Fibroblast of the conjunctiva (primary cell): Measurements from ENCODE around the gene PACS1.

Experiments
- DNase-seq: peaks from one replicate; pipeline ENCODE4 v3.0.0-alpha.2; 2010; ENCODE audit warnings: low read depth

PACS1 gene

GRCh38 chr11:66143264-66143566 lies 73.1 kb downstream of the PACS1 start:
- DNase-seq: no peak

GRCh38 chr11:66143996-66144678 lies 74.1 kb downstream of the PACS1 start:
- DNase-seq: no peak

DNA sequence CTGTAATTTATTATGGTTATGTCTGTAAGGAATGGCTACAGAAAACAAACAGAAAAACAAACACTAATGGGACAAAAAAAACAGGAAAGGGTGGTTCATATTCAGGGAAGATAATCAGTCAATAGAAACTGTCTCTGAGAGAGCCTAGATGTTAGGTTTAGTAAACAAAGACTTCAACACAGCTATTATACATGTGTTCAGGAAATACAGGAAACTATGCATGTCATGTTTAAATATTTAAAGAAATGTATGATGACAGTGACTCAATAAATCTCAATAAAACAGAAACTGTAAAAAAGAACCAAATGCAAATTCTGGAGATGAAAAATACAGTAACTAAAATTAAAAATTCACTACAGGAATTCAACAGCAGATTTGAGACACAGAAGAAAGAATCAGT lies 76.0 kb downstream of the PACS1 start:
- no peak for DNase-seq

DNA sequence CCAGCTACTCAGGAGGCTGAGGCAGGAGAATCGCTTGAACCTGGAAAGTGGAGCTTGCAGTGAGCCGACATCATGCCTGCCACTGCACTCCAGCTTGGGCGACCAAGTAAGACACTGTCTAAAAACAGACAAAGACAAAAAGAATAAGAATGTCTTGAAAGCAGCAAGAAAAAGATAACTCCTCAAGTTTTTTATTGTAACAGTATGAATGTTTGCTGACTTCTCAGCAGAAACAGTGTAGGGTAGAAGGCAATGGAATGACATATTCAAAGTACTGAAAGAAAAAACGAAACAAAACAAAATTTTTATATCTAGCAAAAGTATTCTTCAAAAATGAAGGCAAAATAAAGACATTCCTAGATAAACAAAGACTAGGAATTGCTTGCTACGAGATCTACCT lies 76.9 kb downstream of the PACS1 start:
- no peak for DNase-seq

DNA sequence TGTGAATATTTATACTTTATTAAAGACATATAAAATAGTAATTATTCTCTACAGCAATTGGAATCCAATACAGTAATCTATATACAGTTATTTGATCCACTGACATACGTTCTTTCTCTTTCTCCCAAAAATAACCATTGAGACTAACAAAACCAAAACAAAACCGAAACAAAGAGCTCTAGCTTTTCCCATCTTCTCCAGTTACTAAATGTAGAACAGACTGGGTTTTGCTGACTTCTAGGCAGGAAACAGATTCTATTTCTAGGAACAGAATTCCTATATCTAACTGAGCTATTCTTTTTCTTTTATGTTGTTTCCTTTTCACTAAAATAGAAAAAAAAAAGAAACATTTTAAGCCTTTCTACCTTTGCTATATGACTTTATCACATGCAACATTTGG lies 80.1 kb downstream of the PACS1 start:
- DNase-seq: no peak

DNA sequence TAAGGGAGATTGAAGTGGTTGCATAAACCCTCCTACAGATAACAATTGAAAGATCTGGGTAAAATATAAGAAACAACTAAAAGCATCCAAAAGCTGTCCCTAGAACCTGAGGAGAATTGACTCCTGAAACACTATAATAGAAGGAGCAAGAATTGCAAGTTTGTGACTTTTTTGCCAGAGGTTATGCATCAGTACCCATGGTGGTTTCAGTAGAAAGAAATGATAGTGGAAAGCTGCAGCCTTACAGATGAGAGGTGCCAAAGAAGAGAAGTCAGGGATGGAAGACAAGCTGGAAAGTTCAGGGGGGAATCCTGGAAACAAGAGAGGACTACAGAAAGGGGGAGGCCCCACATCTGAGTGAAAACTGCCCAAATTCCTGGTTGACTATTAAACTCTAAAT lies 80.7 kb downstream of the PACS1 start:
- DNase-seq: no peak

DNA sequence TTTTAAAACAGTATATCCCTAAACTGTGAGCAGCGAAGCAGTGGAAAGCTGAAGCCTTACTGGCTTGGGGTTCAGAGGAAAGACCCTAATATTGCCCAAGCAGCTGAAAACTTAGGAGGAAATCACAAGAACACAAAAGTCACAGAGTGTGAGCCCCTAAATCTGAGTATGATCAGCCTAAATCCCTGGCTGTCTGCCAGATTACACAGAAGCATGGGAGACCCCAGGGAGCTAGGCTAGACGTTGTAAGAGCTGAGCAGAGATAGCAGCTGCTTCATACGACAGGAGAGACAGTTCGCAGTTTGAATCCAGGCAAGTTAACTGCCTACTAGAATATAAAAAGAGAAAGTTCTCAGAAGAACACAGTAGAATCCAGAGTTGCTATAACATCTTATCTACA lies 81.2 kb downstream of the PACS1 start:
- no peak for DNase-seq

- no peak for DNase-seq
Measured at GRCh38 chr11:66154109-66154508, 84.0 kb downstream of the PACS1 start.

DNA sequence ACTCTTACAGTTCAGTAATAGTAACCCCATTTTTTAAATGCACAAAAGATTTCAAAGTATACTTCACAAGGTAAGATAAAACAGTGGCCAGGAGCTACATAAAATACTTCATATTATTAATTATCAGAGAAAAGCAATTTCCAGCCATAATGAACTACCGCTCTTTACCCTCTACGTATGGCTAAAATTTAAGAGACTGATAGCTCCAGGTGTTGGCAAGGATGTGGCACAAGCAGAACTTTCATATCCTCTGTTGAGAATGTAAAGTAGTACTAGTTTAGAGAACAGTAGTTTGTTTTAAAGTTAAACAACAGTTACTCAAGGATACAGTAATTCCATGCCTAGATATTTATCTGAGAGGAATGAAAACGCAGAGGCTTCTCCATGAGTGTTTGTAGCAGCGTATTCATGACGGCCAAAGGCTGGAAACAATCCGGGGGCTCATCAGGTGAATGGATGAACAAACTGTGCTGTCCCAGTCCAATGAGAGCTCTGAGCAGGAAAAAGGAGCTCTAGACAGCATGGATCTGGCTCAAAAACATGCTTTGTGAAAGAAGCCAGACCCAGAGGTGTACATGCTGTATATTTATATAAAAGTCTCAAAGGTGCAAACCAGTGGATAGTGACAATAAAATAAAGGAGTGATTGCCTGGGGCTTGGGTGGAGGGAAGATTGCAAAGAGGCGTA lies 85.5 kb downstream of the PACS1 start:
- DNase-seq: no peak

GRCh38 chr11:66157182-66157864 lies 87.3 kb downstream of the PACS1 start:
- no peak for DNase-seq

DNA sequence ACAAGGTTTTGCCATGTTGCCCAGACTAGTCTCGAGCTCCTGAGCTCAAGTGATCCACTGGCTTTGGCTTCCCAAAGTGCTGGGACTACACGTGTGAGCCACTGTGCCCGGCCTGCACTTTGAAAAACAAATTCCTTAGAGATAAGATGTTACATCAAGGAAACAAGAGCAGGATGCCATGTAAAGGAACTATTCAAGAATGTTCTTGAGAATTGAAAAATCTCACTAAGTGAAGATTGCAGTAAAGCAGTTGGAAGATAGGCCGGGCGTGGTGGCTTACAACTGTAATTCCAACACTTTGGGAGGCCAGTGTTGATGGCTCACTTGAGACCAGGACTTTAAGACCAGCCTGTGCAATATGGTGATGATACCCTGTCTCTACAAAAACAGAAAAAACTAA lies 88.1 kb downstream of the PACS1 start:
- no peak for DNase-seq

GRCh38 chr11:66159324-66159984 lies 89.4 kb downstream of the PACS1 start:
- DNase-seq: no peak

- DNase-seq: no peak
Measured at GRCh38 chr11:66160709-66161108, 90.6 kb downstream of the PACS1 start.

GRCh38 chr11:66168289-66168688 lies 98.2 kb downstream of the PACS1 start:
- DNase-seq: no peak

DNA sequence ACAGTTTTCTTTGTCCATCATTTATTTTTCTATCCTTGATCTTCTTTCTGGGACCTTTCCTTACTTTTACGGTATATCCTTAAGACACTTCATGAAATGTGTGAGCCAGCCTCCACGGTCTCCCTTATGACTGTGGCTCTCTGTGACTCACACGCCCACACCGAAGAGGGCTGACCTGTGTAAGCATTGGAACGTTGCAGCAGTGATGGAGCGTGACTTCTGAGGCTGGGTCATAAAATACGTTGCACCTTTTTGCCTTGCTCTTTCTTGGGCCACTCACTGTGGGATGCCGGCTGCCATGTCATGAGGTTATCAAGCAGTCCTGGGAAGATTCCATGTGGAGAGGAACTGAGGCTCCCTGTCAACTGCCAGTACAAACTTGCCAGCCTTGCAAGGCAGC lies 102.1 kb downstream of the PACS1 start:
- no peak for DNase-seq

DNA sequence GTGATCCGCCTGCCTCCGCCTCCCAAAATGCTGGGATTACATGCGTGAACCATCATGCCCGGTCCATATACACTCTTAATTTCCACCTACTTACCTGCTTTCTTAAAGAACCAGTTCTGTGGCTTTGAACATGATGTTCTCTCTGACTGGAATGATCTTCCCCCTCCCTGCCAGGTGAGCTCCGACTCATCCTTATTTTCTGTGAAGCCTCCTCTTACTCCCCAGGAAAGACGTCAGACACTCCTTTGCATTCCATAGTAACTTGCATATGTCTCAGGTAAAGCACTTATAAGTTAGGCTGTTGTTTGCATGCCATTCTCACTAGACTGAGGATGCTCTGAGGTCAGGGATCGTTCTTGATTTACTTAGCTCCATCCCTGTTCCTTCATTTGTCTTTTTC lies 106.6 kb downstream of the PACS1 start:
- no peak for DNase-seq

DNA sequence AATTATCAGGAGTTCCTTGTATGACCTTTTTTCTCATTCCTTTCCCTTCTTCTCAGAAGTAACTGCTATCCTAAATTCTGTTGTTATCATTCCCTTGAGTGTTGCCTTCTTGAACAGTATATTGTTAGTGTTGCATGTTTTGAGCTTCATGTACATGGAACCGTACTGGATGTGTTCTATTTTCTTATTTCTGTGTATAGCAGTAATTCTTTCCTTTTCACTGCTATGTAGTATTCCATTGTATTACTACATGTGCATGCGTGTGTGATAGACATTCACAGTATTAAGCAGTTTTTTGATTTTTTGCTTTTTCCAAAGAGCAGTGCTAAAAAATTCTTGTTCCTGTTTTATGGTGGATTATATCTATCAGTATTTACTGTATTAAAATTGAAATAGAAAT lies 108.1 kb downstream of the PACS1 start:
- no peak for DNase-seq

DNA sequence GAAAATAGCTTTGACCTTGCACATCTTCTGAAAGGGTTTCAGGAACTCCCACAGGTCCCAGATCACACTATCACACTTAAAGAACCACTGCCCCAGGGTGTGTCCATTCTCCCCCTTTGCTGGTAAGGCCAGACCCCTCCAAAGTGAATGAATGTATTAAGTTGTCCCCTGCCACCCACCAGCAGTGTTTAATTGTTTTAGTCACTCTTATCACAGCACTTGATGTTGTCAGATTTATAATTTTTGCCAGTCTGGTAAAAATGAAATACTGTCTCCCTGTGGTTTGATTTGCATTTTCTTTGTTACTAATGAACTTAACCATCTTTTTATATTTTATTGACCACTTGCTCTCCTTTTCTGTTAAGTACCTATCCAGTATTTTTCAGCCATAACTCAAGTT lies 108.8 kb downstream of the PACS1 start:
- DNase-seq: no peak

GRCh38 chr11:66181632-66182315 lies 111.7 kb downstream of the PACS1 start:
- DNase-seq: no peak

- DNase-seq: no peak
Measured at GRCh38 chr11:66183494-66184048, 113.5 kb downstream of the PACS1 start.

GRCh38 chr11:66184728-66185127 lies 114.7 kb downstream of the PACS1 start:
- DNase-seq: no peak

DNA sequence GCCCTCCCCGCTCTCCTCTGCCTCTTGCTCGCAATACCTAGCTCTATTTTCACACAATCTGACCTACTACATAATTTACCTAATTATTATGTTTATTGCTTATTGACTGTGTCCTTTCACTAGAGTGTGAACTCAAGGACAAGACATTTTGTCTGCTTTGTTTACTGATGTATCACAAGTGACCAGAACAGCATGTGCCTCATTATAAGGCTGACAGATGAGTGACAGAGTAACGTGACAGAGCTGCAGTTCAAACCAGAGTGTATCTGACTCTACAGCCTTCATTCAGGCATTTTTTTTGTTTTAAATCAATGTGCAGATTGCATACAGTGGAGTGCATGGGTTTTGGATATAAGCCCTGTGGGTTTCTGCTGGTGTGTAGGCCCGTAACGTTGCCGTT lies 116.4 kb downstream of the PACS1 start:
- DNase-seq: no peak
